NT2/D1 (cell line): ENCODE measurements around the gene YIPF5.

Experiments used
- SUZ12 ChIP-seq: IDR thresholded peaks from 2 replicates; pipeline ENCODE4 v1.6.1; 2011; ENCODE audit not compliant: insufficient read length, insufficient read depth; ENCODE audit errors: extremely low read depth
- YY1 ChIP-seq: IDR thresholded peaks from 2 replicates; pipeline ENCODE4 v1.6.1; 2011; ENCODE audit not compliant: insufficient read length, insufficient read depth
- ZNF274 ChIP-seq: IDR thresholded peaks from 2 replicates; pipeline ENCODE4 v1.6.1; 2011; ENCODE audit warnings: mild to moderate bottlenecking, low read depth, low read length

GRCh38 chr5:144196612-144197011, 26.2 kb upstream of the YIPF5 start:
- TF ChIP-seq ZNF274 (no peak), YY1 (no peak), SUZ12 (no peak)
